Prostate gland (tissue), 2 donors: ENCODE results near the gene CHRND. TPM values are rescaled to one million over a fixed set of nuclear protein-coding genes. Genes with fewer than 3 reads are reported as not detected.

Source experiments
- DNase-seq: peaks from one replicate; pipeline ENCODE4 v3.0.0-alpha.2; 2019; ENCODE audit warnings: low spot score
- H3K27ac ChIP-seq, 2 donors: fragments of 200-600 bp; sonication (generic); 2 replicates each; pipeline ENCODE4 v1.5.1; 2017 to 2019
- H3K27me3 ChIP-seq: fragments of 200-600 bp; sonication (generic); replicated peaks from 2 replicates; pipeline ENCODE4 v1.5.1; 2019; ENCODE audit not compliant: insufficient read depth
- H3K36me3 ChIP-seq, 2 donors: fragments of 200-600 bp; sonication (generic); 1 replicate in 1 of 2; 2 replicates in 1 of 2; pipeline versions ENCODE4 v1.5.1 to v1.8.1; 2017 to 2019
- H3K4me1 ChIP-seq: fragments of 200-600 bp; sonication (generic); replicated peaks from 2 replicates; pipeline ENCODE4 v1.5.1; 2019
- H3K4me3 ChIP-seq, 2 donors: fragments of 200-600 bp; sonication (generic); 2 replicates each; pipeline ENCODE4 v1.5.1; 2017 to 2019
- H3K9me3 ChIP-seq: fragments of 200-600 bp; sonication (generic); 2 replicates; pipeline ENCODE4 v1.5.1; 2017
- POLR2A ChIP-seq: fragments of 450-650 bp; IDR thresholded peaks from one replicate; pipeline ENCODE4 v1.6.1; 2016; ENCODE audit warnings: antibody characterized with exemption, mild to moderate bottlenecking
- POLR2AphosphoS5 ChIP-seq: sonication (generic); formaldehyde crosslinking; IDR thresholded peaks from one replicate; pipeline ENCODE4 v1.6.1; 2017; ENCODE audit warnings: antibody characterized with exemption
- WGBS: methylation state at CpG from one replicate; pipeline ENCODE4 v1.1.5; 2018; 5-methylcytosine and 5-hydroxymethylcytosine counted together
- intact Hi-C: fragments of 100-400 bp; cut with DNase I; formaldehyde crosslinking; loops from one replicate; pipeline ENCODE4 v1.14.2; 2022
- total RNA-seq, 2 donors: library from RNA; depleted of rRNA; stranded (reverse); fragments of >200 nt; gene quantifications; one replicate each; pipeline ENCODE4 v1.1.0, GENCODE V29; 2016
- TF ChIP-seq, protein P1 (sequence below), 4 experiments: fragments of 200-600 bp in 2 of 4; fragments of 450-650 bp in 2 of 4; sonication (generic) in 2 of 4; IDR thresholded peaks; 1 replicate in 3 of 4; 2 replicates in 1 of 4; pipeline ENCODE4 v1.5.1; 2016 to 2019; ENCODE audit warnings: antibody characterized with exemption in 4 of 4, mild to moderate bottlenecking in 2 of 4, moderate library complexity in 2 of 4

The CHRND gene
- total RNA-seq, 2 donors from 2014 or later: 0.34 to 1.4 TPM

- no peak for DNase-seq
- intact Hi-C loops: no loop called here
- Histone ChIP-seq H3K27me3 (no peaks in the 10 kb centered on the region), H3K36me3 (no peaks in the 10 kb centered on the region), H3K4me1 (no peaks in the 10 kb centered on the region), H3K4me3 (no peak overlapping the region), H3K27ac (no peak overlapping the region), H3K9me3 (no peaks in the 10 kb centered on the region)
- WGBS: 93% methylated on average over 2 of the region's 2 CpGs
- TF ChIP-seq POLR2AphosphoS5: no peak
Observed at GRCh38 chr2:232504438-232504837, 21.5 kb upstream of the CHRND start.

DNA sequence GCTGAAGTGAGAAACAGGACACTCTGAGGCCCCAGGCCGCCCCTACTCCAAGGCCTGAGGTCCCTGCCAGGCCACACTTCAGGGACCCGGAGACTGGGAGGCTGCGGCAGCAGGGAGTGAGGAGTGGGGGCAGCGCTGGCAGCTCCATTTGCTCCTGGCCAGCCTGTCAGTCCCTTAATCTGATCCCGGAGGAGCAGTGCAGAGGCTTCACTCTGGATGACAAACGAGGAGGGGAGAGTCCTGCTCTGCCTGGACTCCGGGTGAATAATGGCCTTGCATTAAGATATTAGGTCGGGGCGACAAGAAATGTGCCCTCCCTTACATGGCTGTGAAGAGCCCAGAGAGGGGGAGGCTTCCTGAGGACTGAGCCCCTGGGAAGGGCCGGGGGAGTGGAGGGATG lies 20.1 kb upstream of the CHRND start:
- H3K4me1 ChIP-seq: no peaks in the 10 kb centered on the region
- no peak for TF ChIP-seq POLR2A
- TF ChIP-seq, protein P1, sequence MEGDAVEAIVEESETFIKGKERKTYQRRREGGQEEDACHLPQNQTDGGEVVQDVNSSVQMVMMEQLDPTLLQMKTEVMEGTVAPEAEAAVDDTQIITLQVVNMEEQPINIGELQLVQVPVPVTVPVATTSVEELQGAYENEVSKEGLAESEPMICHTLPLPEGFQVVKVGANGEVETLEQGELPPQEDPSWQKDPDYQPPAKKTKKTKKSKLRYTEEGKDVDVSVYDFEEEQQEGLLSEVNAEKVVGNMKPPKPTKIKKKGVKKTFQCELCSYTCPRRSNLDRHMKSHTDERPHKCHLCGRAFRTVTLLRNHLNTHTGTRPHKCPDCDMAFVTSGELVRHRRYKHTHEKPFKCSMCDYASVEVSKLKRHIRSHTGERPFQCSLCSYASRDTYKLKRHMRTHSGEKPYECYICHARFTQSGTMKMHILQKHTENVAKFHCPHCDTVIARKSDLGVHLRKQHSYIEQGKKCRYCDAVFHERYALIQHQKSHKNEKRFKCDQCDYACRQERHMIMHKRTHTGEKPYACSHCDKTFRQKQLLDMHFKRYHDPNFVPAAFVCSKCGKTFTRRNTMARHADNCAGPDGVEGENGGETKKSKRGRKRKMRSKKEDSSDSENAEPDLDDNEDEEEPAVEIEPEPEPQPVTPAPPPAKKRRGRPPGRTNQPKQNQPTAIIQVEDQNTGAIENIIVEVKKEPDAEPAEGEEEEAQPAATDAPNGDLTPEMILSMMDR (IDR thresholded peaks at IDR 0.05): no peak
- TF ChIP-seq POLR2AphosphoS5: no peak
- no peak for DNase-seq
- 66% methylated on average over 10 of the region's 10 CpGs for WGBS
- H3K4me3 ChIP-seq: no peak overlapping the region
- no peaks in the 10 kb centered on the region for H3K9me3 ChIP-seq
- H3K36me3 ChIP-seq: no peaks in the 10 kb centered on the region
- no peaks in the 10 kb centered on the region for H3K27me3 ChIP-seq
- intact Hi-C loops: no loop called here
- no peak overlapping the region for H3K27ac ChIP-seq

DNA sequence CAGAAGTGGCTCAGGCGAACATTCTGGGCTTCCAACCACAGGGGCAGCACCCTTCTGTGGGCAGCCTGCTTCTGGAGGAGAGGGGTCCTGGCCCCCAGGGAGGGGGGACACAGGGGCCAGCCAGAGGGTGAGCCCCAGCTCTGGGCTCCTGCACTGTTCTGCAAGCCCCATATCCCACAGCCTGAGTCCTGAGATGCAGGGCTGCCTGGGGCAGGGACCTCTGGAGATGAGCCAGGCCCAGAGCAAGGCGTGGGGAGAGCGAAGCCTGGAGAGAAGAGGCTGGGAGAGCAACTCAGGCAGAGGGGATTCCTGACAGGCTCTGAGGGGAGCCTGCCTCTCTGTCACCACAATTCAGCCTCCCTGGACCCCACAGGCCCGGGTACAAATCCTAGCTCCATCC lies 19.3 kb upstream of the CHRND start:
- Histone ChIP-seq H3K4me3 (no peak overlapping the region), H3K27ac (no peak overlapping the region), H3K9me3 (no peaks in the 10 kb centered on the region), H3K27me3 (no peaks in the 10 kb centered on the region), H3K36me3 (no peaks in the 10 kb centered on the region), H3K4me1 (no peaks in the 10 kb centered on the region)
- WGBS: 84% methylated on average over 4 of the region's 4 CpGs
- intact Hi-C loops: no loop called here
- no peak for DNase-seq
- TF ChIP-seq, protein P1 (IDR thresholded peaks at IDR 0.05): no peak
- no peak for TF ChIP-seq POLR2A
- TF ChIP-seq POLR2AphosphoS5: no peak

GRCh38 chr2:232508251-232508650 lies 17.7 kb upstream of the CHRND start:
- Histone ChIP-seq H3K9me3 (no peaks in the 10 kb centered on the region), H3K4me3 (no peak overlapping the region), H3K4me1 (no peaks in the 10 kb centered on the region), H3K27me3 (no peaks in the 10 kb centered on the region), H3K27ac (no peak overlapping the region), H3K36me3 (no peaks in the 10 kb centered on the region)
- intact Hi-C loops: no loop called here
- 78% methylated on average over 7 of the region's 7 CpGs for WGBS
- DNase-seq: no peak
- TF ChIP-seq, protein P1 (IDR thresholded peaks at IDR 0.05): no peak
- TF ChIP-seq POLR2AphosphoS5 (no peak), POLR2A (no peak)

DNA sequence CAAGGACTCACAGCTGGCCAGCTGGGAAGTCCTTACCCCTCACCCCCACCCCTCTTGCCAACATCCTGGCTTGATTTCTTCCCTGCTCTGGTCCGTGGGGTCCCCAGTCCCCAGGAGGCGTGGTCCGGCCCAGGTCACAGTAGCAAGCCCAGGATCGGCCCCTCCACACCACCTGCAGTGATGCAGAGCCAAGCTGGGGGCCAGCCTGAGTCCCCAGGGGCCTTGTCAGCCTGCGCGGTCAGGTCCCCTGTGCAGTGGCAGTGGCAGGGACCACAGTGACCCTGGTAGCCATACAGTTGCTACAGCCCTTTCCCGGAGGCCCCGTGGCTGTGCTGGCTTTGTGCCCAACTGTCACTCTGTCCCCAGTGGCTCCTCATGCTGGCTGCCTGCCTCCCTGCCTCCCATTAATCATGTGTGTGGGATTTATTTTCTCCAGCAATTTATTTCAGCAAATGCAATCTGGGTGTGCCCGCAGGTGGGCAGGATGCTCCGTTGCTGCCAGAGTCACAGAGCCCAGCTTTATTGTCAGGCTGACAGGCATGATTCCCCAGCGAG lies 14.5 kb upstream of the CHRND start:
- no peak for DNase-seq
- no peak overlapping the region for H3K4me3 ChIP-seq
- H3K27ac ChIP-seq: no peak overlapping the region
- no peaks in the 10 kb centered on the region for H3K36me3 ChIP-seq
- TF ChIP-seq POLR2AphosphoS5 (no peak), POLR2A (no peak)
- TF ChIP-seq, protein P1 (IDR thresholded peaks at IDR 0.05): no peak
- WGBS: 28% methylated on average over 5 of the region's 11 CpGs
- H3K9me3 ChIP-seq: no peaks in the 10 kb centered on the region
- no peaks in the 10 kb centered on the region for H3K4me1 ChIP-seq
- no peaks in the 10 kb centered on the region for H3K27me3 ChIP-seq
- intact Hi-C loops: no loop called here
